Panc1 (cell line): Measurements from ENCODE around the gene CYB5R3.

Experiments
- CTCF ChIP-seq: fragments of 450-650 bp; IDR thresholded peaks from 2 replicates; pipeline ENCODE4 v1.5.1; 2017; ENCODE audit warnings: mild to moderate bottlenecking
- TF ChIP-seq, protein P1 (sequence below), 2 experiments: IDR thresholded peaks; 2 replicates each; pipeline ENCODE4 v1.6.1; 2011 to 2012; ENCODE audit warnings: low read depth in 2 of 2, control low read depth in 1 of 2, low read length in 1 of 2, mild to moderate bottlenecking in 1 of 2, moderate library complexity in 1 of 2; ENCODE audit not compliant: insufficient read depth in 1 of 2

- TF ChIP-seq, protein P1, sequence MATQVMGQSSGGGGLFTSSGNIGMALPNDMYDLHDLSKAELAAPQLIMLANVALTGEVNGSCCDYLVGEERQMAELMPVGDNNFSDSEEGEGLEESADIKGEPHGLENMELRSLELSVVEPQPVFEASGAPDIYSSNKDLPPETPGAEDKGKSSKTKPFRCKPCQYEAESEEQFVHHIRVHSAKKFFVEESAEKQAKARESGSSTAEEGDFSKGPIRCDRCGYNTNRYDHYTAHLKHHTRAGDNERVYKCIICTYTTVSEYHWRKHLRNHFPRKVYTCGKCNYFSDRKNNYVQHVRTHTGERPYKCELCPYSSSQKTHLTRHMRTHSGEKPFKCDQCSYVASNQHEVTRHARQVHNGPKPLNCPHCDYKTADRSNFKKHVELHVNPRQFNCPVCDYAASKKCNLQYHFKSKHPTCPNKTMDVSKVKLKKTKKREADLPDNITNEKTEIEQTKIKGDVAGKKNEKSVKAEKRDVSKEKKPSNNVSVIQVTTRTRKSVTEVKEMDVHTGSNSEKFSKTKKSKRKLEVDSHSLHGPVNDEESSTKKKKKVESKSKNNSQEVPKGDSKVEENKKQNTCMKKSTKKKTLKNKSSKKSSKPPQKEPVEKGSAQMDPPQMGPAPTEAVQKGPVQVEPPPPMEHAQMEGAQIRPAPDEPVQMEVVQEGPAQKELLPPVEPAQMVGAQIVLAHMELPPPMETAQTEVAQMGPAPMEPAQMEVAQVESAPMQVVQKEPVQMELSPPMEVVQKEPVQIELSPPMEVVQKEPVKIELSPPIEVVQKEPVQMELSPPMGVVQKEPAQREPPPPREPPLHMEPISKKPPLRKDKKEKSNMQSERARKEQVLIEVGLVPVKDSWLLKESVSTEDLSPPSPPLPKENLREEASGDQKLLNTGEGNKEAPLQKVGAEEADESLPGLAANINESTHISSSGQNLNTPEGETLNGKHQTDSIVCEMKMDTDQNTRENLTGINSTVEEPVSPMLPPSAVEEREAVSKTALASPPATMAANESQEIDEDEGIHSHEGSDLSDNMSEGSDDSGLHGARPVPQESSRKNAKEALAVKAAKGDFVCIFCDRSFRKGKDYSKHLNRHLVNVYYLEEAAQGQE (IDR thresholded peaks at IDR 0.05; ENCODE audit: insufficient read depth in 1 of 2, low read depth in 2 of 2, low read length in 1 of 2) = no peak
- TF ChIP-seq CTCF = no peak
These were observed 2.3 kb downstream of the CYB5R3 start for GRCh38 chr22:42646569-42647525.
